Measurements from ENCODE around the gene SLC39A3. TPM values are rescaled to one million over a fixed set of nuclear protein-coding genes. Genes with fewer than 3 reads are reported as not detected.

The SLC39A3 gene
- total RNA-seq, 1 experiment from 2014 or later = 39.1 TPM

DNA sequence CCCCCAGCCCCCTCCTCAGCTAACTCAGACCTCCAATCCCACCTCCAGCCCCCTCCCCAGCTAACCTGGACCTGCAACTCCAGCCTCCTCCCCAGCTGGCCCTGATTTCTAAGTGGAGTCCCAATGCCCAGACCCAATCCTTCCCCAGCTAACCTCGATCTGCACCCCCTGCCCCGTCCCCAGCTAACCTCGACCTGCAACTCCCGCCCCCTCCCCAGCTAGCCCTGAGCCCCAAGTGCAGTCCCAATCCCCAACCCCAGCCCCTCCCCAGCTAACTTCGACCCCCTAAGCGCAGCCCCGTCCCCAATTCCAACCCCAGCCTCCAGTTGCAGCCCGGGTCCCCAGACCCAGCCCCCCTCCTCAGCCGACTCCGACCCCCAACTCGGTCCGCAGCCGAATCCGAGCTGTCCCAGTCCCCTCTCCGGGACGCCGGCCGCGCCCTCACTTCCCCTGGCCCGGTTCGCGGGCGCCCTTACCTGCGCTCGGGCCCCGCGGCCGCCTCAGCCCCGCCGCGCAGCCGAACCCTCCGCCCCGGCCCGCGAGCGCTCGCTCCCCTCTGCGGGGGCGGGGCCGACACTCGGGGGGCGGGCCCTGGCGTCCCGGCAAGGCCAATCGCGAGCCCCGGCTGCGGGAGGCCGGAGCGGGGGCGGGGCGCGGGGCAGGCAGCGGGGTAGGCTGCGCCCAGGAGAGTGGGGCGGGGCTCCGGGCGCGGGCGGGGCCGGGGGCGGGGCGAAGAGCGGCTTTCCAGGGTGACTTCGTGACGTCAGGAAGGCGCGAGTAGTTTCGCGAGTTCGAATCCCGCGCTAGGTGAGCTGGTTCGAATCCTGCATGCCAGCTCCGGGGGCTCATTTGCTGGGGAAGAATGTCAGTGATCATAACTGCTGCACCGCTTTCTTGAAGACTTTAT, 37.4 kb downstream of the SLC39A3 start, which contains the start of gene GNG7:
TSS of gene GNG7 (minus strand) at position 525 of the 907 bp plus-strand sequence. CDS start 182,006 bp downstream, outside the sequence.
- H3K36me3 ChIP-seq (ENCODE audit: control insufficient read depth in 1 of 2, insufficient read depth in 2 of 2, low read length in 2 of 2) = no peaks in the 10 kb centered on the region
- peak within 1 kb of the TSS; percentile 42; the same call in 1 of the 2 replicates for H3K27ac ChIP-seq (ENCODE audit: low read depth, low read length)
- ChIA-PET CTCF (interaction anchor here (0.6 to 1.3 kb wide), 2 partner anchors 54 to 66 kb away, joined by 3 to 5 read pairs; no protein-coding TSS in a partner anchor), POLR2A (no interaction called here), RAD21 (ENCODE audit: low non-redundant PET in 1 of 2, low total read pairs in 2 of 2, uncharacterized antibody in 2 of 2, unreplicated experiment in 2 of 2) (interaction anchor here in 1 of 2 experiments (0.7 to 1.3 kb wide), 2 partner anchors 54 to 248 kb away, joined by 3 to 4 read pairs; no protein-coding TSS in a partner anchor)
- DNase-seq (ENCODE audit: low read depth, low spot score) (peak; percentile 68), ATAC-seq (peak; percentile 100)
- H3K4me2 ChIP-seq (ENCODE audit: low read length) = peak within 1 kb of the TSS; percentile 79
- no peaks in the 10 kb centered on the region for H4K20me1 ChIP-seq (ENCODE audit: insufficient read depth)
- H3K9ac ChIP-seq (ENCODE audit: low read length) = peak within 1 kb of the TSS; percentile 72
- H3K4me3 ChIP-seq (replicated peaks in 1 of 2; ENCODE audit: low read depth in 1 of 2, low read length in 2 of 2) = peak within 1 kb of the TSS; percentile 60 to 64
- TF ChIP-seq, protein P1, sequence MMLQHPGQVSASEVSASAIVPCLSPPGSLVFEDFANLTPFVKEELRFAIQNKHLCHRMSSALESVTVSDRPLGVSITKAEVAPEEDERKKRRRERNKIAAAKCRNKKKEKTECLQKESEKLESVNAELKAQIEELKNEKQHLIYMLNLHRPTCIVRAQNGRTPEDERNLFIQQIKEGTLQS (IDR thresholded peaks at IDR 0.05) = no peak
- peak; percentile 42 for TF ChIP-seq POLR2A (IDR thresholded peaks at IDR 0.05; ENCODE audit: borderline replicate concordance, extremely low read depth, insufficient read depth, insufficient read length)
- no peak for TF ChIP-seq YY1 (IDR thresholded peaks at IDR 0.05; ENCODE audit: extremely low read depth, insufficient replicate concordance, low read depth, low read length)
- TF ChIP-seq POLR2AphosphoS5 (IDR thresholded peaks at IDR 0.05; ENCODE audit: low read depth, low read length) = peak; percentile 87
- no peak for TF ChIP-seq ZFX (IDR thresholded peaks at IDR 0.05)
- peak; percentile 39 for TF ChIP-seq SP1 (IDR thresholded peaks at IDR 0.05; ENCODE audit: low read depth)
- TF ChIP-seq CEBPB (IDR thresholded peaks at IDR 0.05; ENCODE audit: low read depth) = no peak
- no peak for TF ChIP-seq EZH2phosphoT487 (IDR thresholded peaks at IDR 0.05; ENCODE audit: borderline replicate concordance)
- 0 out of 2 replicates have a peak, but pooled peaks have one; percentile 58 for TF ChIP-seq EGR1 (IDR thresholded peaks at IDR 0.05; ENCODE audit: low read depth)
- no peaks in the 10 kb centered on the region for H3K27me3 ChIP-seq (ENCODE audit: insufficient read depth, low read length)
- H3K79me2 ChIP-seq (ENCODE audit: insufficient read depth, low read length) = no peaks in the 10 kb centered on the region
- H3K9me3 ChIP-seq (ENCODE audit: control insufficient read depth in 1 of 2, insufficient read depth in 1 of 2, low read depth in 1 of 2, low read length in 2 of 2) = no peaks in the 10 kb centered on the region
- no peaks in the 10 kb centered on the region for H3K9me2 ChIP-seq (ENCODE audit: insufficient read depth)
- H2AFZ ChIP-seq (ENCODE audit: low read depth, low read length, poor library complexity, severe bottlenecking) = peak within 1 kb of the TSS; percentile 67
- intact Hi-C loops (cut with micrococcal nuclease) = no loop called here
- H3K4me1 ChIP-seq (ENCODE audit: control insufficient read depth in 1 of 2, insufficient read depth in 2 of 2, low read length in 2 of 2) = peaks cover 4 to 15% of the 10 kb centered on the region in 2 experiments; a peak in 3 of 4 replicates
- BruUV-seq (replicated peaks) = no TSS peak

All from HCT116 (cell line).